GM19463 (cell line): ENCODE data around the gene PHF12.
"Not testable (repeated sequence)": the region's sequence is repeated elsewhere in the genome, so short reads cannot be mapped to it uniquely, and the experiment has no call there.

Experiments
- ATAC-seq: cut with Tn5 transposase; IDR thresholded peaks from one replicate; pipeline ENCODE4 v1.9.1; 2021; ENCODE audit warnings: mild to moderate bottlenecking, moderate library complexity; ENCODE audit not compliant: unreplicated experiment

Gene PHF12

DNA sequence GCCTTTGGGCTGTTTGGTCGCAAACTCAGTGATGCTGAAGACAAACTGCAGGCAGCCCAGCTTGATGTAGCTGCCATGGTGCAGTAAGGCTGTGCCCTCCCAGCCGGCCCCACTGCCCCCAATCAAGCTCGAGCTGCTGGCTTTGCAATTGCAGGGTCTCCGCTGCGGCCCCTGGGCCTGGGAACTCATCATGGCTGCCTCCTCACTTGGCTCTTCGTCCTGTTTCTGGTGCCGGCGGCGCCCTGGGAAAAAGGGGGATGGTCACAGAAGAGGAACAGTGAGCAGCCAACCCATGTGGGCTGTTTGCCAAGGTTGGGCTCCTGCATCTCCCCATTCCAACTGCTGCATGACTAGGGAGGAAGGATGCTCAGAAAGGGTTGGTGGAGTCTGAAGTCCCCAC is 45.0 kb downstream of the PHF12 start:
- ATAC-seq = no peak

DNA sequence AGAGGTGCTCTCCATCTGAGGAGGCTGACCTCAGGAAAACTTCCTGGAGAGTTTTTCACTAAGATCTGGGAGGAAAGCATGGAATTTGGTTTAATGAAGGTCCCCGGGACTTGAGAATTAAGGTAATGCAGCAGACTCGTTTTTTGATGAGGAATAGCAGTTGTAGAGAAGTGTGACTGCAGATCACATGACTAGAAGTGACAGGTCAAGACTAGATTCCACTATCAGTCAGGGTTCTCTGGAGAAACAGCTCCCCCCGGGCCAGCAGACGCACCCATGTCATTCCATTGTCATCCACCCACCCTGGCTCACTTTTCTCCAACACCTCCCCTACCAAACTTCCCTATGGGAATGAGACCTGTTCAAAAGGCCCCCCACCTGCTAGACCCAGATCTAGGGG is 46.5 kb downstream of the PHF12 start:
- ATAC-seq = no peak

DNA sequence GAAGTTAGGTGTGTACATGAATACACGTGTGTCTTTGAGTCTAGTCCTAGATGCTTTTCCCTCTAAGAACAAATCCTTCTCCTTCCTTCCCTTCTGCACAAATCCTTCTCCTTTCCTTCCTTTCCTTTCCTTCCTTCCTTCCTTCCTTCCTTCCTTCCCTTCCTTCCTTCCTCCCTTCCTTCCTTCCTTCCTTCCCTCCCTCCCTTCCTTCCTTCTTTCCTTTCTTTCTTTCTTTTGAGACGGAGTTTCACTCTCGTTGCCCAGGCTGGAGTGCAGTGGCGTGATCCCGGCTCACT is 47.8 kb downstream of the PHF12 start:
- not testable (repeated sequence) for ATAC-seq

DNA sequence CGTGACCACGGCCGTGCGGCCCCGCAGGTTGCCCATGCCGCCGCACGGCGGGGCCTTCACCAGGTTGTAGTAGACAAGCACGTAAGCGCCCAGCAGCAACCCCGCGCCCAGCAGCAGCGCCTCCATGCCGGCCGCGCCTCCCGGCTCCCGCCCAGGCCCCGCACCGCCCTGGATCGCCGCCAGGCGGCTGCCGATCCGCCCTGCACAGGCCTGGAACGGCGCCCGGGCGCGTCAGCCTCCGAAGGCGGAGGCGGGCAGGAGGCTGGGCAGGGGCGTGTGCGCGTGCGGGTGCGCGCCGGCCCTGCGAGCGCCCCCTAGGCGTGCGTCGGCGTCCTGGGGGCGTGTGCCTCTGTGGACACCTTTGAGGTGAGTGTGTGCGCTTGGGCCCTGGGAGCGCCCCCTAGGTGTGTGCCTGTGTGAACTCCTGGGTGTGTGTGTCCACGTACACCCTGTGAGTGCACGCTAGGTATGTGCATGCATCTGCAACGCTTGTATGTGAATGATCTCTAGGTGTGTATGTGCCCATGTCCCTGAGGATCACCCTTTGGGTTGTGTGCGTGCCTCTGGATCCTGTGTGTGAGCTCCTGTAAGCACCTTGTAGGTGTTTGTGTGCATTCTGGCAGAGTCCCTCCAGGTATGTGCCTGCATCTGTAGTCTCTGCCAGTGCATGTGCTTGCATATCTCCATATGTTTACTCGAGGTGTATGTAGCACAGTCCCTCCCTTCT is 48.3 kb downstream of the PHF12 start, which contains the start of gene DHRS13:
TSS of gene DHRS13 (minus strand) at position 261 of the 727 bp plus-strand sequence. CDS start at position 126, 135 bp downstream.
- ATAC-seq = peak; percentile 90

DNA sequence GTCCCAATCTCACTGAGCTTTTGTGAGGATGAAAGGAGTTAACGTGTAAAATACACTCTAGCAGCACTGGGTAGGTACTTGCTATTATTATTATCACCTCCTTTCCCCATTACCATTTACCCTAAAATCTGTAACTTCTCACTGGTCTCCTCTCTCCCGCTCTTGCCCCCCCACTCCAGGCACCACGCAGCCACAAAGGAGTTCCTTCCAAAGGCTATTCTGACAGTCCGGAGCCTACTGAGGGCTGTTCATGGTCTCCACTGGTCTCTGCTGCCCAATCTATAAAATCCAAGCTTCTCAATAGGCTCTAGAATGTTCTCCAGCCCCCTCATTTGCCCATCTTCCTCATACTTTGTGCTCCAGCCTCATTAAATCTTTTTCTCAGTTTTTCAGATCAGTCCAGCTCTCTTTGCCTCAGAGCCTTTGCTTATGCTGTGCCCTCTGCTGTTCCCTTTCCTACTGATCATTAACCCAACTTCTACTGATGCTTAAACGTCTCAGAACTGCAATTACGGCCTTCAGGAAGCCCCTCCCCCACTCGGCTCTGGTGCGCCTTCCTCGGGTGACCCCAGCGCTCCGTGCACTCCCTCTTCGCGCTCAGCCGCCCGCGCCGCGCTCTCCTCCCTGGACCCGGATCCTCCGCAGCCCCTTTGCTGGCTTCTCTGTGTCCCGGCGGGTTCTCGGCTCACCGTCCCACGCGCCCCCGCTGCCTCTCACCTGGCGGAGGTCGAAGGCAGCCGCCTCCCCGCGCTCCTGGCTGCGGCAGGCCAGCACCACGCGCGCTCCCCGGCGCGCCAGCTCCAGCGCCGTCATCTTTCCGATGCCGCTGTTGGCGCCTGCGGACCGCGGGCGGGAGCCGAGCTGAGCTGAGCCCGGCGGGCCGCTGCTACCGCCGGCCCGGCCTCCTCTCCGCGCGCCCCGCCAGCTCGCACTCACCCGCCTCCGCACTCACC is 49.2 kb downstream of the PHF12 start:
- ATAC-seq = peak; percentile 24

DNA sequence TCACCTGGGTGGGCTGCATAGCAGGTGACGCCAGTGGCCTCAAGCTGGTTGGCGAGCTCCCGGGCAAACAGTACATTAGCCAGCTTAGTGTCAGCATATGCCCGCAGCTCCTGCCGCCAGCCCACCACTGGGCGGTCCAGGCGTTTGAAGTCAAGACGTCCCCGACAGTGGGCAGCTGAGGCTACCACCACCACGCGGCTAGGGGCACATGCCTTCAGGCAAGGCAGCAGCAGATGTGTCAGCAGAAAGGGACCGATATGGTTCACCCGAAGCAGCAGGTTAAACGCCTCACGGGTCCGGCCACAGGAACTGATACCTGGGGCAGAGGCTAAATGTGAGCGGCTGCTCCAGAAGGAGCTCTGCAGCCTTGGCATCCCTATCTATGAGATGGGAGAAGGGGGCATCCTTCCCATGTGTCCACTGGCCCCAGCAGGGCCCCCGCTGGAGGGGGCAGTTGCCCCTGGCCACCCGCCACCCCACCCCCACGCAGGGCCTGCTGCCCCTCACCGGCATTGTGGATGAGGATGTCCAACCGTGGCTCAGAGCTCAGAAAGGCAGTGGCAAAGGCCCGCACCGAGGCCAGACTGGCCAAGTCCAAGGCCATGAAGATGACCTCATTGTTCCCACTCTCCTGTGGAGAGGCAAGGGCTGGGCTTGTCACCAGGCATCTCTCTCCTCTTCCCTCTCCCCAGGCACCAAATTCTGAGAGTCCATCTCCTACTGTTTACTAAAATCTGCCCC is 50.2 kb downstream of the PHF12 start:
- no peak for ATAC-seq

DNA sequence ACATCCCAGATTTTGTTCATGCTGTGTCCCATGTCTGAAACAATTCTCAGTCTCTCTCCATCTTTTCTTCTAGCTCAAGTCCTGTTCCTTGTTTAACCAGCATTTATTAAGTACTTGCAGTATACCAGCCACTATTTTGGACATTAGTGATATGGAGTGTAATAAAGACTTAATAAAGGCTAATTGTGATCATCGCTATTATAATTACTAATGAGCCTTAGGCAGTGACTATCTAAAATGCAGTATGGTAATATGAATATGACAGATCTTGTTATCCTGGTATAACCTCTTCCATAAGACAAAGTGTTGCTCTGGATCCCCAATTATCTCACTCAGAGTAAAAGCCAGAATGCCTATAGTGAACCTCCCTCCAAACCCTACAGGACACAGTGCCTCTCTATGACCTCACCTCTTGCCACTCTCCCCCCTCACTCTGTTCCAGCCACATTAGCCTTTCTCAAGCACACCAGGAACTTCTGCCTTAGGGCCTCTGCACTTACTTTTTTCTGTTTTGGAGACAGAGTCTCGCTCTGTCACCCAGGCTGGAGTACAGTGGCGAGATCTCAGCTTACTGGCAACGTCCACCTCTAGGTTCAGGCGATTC is 52.0 kb downstream of the PHF12 start:
- no peak for ATAC-seq

DNA sequence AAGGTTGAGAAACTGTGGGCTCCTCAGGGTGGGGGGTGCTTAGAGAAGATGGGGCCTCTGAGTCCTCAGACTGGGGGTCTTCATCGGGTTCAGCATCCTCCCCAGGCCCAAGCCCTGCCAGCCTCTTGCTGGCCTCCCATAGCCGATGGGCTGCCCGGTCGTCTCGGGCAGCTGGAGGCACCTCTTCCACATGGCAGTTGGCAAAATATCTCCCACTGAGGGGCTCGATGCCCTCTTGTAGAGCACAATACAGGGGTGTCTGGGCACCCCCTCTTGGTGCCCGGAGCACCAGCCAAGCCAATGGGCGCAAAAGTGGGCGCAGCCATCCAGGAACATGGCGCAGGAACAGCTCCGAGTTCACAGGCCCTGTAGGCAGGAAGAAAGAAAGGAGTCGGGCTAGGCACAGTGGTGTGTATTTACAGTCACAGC is 52.8 kb downstream of the PHF12 start:
- no peak for ATAC-seq

DNA sequence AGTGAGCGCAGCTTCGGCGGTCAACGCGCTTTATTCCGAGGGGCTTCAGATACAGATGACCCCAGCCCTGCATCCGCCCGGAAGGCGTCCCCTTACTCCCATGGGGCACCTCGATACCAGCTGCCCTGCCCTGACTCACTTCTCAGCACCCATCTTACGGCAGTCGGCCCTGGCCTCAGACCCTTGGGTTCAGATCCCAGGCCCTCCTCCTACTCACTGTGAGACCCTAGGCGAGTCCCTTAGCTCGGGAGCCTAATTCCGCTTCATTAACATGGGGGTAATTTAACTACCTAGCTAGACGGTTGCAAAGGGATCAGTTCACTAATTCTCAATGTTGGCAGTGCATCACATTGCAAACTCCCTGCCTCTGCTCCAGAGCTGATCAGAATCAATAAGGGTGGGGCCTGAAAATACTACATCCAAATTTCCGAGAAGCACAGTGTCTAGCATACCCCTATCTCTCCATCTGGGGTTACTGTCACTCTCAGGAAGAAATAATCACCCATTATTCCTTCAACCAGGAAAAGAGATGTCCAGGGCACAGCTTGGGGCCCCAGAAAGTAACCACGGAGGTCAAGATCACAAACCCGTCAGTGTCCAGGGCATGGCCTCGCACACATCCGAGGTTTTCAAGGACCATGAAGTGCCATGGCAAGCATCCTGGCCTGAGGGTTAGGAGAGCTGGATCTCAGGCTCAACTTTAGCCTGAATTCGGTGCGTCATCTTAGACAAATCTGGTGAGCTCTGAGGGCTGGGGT is 53.4 kb downstream of the PHF12 start:
- ATAC-seq = no peak

DNA sequence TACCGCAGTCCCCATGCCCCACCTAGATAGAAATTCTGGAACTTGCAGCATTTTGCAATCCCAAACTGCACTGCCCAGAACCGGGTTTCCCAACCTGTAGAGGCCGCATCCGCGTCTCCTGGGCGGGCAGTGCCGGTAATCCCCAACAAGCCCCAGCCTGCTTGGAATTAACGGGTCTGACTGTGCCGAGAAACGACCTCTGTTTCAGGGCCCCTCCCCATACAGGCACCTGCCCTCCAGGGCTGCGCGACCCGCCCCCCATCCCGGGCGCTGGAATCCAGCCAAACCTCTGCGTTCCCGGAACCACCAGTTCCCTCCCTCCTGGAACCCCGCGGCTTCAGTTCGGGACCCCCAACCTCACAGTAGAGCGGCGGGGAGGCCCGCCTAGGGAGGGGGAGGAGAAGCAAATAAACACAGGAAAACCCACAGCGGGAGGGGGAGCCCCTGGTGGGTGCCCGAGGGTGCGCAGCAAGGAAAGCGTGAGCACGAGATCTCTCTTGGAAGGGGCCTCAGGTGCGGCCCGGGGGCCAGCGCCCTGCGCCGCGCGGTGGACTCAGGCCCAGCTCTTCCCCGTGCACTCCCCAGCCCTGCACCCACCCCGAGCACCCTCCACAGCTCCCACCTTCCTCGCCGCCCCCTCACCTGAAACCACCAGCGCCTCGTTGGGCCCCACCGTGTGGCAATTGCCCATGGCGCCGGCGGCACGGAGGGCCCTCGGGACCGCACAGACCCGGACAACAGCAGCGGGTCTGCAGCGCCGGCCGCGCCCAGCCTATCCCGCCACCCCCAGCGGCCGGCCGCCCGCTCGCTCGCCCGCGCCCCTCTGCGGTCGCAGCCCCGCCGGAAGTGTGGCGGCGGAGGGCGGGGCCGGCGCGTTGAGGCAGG is 54.2 kb downstream of the PHF12 start, which contains the start of gene FLOT2:
TSS of gene FLOT2 (minus strand) at position 850 of the 885 bp plus-strand sequence. CDS start at position 691, 159 bp downstream.
- no peak for ATAC-seq

DNA sequence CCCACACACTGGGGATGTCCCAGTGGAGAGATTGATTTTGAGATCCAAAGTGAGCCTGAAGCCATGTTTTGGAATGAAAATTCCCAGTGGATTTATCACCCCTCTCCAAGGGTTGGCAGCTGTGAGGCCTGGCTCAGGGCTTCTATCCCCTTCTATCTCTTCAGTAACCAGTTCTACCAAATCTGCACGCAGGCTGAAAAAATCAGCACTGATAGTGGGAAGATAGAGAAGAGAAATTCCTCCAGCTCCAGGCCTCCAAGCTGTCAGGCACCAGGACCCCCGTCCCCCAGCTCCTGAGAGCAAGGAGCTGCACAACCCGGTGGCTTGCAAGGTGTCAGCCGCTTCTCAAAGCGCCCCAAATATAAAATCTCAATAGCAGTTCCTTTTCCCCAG is 54.8 kb downstream of the PHF12 start:
- ATAC-seq = no peak

DNA sequence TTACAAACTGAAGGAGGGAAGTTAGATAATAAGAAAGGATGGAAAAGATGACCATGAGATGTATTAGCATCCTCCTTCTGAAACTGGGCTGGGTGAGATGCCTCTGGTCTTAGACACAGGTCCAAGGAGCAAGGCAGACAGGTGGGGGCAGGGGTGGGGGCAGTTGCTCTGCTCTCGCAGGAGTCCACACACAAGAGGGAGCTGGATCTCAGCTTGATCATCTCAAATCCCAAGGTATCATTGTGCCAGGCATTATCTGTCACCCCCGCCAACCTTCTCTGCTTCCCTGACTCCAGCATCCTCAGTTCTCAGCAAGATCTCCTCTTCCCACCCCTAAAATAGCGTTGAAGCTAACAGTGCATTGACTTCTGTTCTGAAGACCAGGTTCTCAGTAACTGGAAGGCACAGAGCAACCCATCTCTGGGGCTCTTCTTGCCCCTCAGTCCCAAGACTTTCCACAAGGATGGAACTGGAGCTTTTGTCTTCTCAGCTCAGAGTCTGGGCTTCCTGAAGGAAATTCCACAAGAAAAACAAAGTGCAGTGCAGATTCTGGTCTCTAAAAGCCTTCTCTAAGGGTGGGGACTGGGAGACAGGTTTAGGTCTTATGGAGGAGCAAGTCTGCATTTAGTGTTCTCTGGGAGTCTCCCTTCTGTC is 55.4 kb downstream of the PHF12 start:
- ATAC-seq = no peak

DNA sequence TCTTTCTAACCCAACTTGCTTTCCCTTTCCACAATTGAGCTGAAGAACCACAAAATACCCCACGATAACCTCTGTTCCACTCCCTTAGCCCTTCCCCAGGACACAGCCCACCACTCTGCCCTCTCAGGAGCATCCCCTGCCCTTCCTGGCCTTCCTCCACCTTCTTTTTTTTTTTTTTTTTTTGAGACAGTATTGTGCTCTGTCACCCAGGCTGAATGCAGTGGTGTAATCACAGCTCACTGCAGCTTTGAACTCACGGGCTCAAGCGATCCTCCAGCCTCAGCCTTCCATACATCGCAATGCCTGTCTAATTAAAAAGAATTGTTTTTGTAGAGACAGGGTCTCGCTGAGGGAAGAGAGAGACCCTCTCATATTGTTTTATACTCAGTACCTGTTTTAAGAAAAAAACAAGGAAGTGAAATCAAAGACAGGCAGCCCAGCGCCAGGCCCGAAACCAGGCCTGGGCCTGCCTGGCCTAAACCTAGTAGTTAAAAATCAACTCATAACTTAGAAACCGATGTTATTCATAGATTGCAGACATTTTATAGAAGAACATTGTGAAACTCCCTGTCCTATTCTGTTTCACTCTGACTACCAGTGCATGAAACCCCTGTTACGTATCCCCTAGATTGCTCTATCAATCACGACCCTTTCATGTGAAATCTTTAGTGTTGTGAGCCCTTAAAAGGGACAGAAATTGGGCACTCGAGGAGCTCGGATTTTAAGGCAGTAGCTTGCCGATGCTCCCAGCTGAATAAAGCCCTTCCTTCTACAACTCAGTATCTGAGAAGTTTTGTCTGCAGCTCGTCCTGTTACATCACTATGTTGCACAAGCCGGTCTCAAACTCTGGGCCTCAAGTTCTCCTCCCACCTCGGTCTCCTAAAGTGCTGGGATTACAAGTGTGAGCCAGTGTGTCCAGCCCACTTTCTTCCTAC is 57.8 kb downstream of the PHF12 start:
- not testable (repeated sequence) for ATAC-seq

DNA sequence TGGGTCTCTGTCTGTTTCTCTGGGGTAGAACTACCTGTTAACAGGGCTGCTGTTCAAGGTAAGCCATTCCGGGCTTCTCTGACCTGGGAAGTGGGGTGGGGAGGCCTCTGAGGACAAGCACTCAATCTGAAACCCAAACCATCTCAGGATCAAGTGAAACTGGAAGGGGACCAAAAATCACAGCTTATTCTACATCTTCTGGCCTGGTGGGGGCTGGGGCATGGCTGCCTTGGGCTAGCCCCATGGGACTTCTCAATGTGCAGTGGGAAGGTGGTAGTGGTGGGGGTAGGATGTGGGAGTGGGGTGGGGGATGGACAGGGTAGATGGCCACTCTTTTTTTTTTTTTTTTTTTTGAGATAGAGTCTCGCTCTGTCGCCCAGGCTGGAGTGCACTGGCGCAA is 59.3 kb downstream of the PHF12 start:
- no peak for ATAC-seq

DNA sequence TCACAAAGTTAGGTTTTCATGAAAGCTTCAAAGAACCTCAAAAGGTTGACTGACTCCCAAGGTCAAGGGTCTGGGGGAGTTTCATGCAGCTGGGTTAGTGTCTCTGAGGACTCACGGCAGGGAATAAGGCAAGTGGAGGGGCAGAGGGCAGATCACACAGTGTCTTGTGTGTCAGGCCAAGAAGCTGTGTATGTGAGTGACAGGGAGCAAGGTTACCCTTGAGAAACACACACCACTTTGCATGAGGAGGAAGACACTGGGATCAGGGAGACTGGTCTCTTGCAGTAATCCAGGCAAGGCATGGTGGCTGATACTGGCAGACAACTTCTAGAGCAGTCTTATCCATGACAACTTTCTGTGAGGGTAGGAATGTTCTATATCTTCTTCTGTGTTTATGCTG is 60.1 kb downstream of the PHF12 start:
- ATAC-seq = no peak

DNA sequence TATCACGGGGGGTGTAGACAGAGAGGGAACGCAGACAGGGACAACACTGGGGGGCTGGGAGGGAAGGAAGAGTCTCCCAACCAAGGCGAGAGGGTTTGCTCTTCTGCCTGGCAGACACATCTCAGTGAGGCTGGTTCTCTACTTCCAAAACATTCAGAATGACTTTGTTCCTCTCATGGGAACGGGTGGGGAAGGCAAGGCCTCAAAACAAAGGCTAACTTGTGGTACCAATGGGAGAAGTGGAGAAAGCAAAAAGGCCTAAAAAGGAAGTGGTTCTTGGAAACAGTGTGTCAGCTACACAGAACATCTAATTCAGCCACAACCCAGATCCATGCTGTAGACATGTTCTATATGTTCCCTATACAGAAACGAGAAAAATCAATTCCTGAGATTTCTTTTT is 61.3 kb downstream of the PHF12 start:
- no peak for ATAC-seq

DNA sequence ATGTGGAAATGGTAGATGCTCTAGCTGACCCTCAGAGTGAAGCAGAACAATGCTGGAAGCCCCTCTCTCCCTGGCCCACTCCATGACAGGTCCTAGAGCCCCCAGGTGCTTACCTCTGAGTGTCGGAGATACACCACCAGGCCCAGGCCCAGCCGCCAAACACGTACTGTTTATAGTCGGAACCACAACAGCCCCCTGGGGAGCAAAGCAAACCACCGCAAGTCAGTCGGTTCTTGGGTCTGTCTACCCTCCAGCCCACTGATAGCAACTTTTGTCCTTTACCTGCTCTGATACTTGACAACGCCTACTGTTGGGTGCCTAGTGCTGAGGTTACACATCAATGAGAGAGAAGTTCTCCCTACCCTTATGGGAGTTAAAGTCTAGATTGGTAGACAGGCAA is 62.5 kb downstream of the PHF12 start:
- no peak for ATAC-seq
